ENCODE data around the gene ADCYAP1R1. TPM values are rescaled to one million over a fixed set of nuclear protein-coding genes. Genes with fewer than 3 reads are reported as not detected.

ADCYAP1R1 gene
- total and polyA plus RNA-seq, 2 of the 8 experiments (the other 6 are each of a cell fraction or from before 2014, with no cell fraction given), result 14.4 to 14.6 TPM

DNA sequence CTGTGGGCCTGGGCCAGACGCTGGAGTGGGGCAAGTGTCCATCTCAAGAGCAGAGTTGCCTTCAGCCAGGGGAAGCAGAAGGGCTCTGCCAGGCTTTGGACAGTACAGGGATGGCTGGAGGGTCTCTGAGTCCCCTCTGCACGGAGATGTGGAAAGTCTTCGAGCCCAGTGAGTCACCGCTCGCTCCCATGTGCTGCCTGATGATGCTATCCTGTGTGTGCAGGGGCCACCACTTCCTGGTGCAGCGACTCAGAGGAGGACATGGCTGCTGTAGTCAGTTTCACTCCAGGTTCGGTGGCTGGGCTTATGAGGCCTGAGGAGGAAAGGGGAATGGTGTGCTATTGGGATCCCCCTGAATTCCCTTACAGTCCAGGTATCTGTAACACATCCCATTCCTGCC is 6.0 kb downstream of the ADCYAP1R1 start (continued):
- TF ChIP-seq, protein P1, sequence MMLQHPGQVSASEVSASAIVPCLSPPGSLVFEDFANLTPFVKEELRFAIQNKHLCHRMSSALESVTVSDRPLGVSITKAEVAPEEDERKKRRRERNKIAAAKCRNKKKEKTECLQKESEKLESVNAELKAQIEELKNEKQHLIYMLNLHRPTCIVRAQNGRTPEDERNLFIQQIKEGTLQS (IDR thresholded peaks at IDR 0.05; ENCODE audit: insufficient read depth, low read depth, low read length), result no peak
- TF ChIP-seq MAFK (IDR thresholded peaks at IDR 0.05; ENCODE audit: low read depth, low read length), result no peak
